ENCODE data around the gene ABHD2.
"Not testable (repeated sequence)": the region's sequence is repeated elsewhere in the genome, so short reads cannot be mapped to it uniquely, and the experiment has no call there.

The ABHD2 gene

GRCh38 chr15:89243046-89243690, 154.9 kb downstream of the ABHD2 start:
- FAIRE-seq: no peak

GRCh38 chr15:89243691-89244573, 155.7 kb downstream of the ABHD2 start, which contains the start of gene FANCI:
FANCI (plus strand) TSS chr15:89243979; CDS start chr15:89247648, 3,669 bp downstream.
- no peak for FAIRE-seq

- no peak for FAIRE-seq
These were observed 156.3 kb downstream of the ABHD2 start for GRCh38 chr15:89244574-89244903.

- FAIRE-seq: no peak
These were observed 159.2 kb downstream of the ABHD2 start for GRCh38 chr15:89247446-89247845.

- FAIRE-seq: no peak
These were observed 160.3 kb downstream of the ABHD2 start for GRCh38 chr15:89248584-89248983.

GRCh38 chr15:89250142-89250541, 161.9 kb downstream of the ABHD2 start:
- FAIRE-seq: not testable (repeated sequence)

Data from TTC549 (cell line).